Loucy (cell line): ENCODE results near the gene SUGP1.

ENCODE experiments used
- H2AFZ ChIP-seq: fragments of 200-600 bp; sonication (generic); 2 replicates; pipeline ENCODE4 v1.6.0; 2016; ENCODE audit warnings: antibody characterized with exemption, mild to moderate bottlenecking, low read length, moderate library complexity
- H3F3A ChIP-seq: fragments of 200-600 bp; 2 replicates; pipeline ENCODE4 v1.6.0; 2016; ENCODE audit warnings: antibody characterized with exemption, low read depth, mild to moderate bottlenecking
- H3K27me3 ChIP-seq: fragments of 200-600 bp; sonication (generic); 2 replicates; pipeline ENCODE4 v1.6.1; 2014; ENCODE audit warnings: low read length, mild to moderate bottlenecking; ENCODE audit not compliant: insufficient read depth, poor library complexity, severe bottlenecking
- H3K36me3 ChIP-seq: fragments of 200-600 bp; sonication (generic); 2 replicates; pipeline ENCODE4 v1.6.1; 2016; ENCODE audit warnings: low read length; ENCODE audit not compliant: insufficient read depth
- H3K4me1 ChIP-seq: fragments of 200-600 bp; sonication (generic); 2 replicates; pipeline ENCODE4 v1.5.1; 2014; ENCODE audit warnings: low read length, mild to moderate bottlenecking; ENCODE audit not compliant: insufficient read depth, poor library complexity, severe bottlenecking
- H3K4me2 ChIP-seq: fragments of 200-600 bp; sonication (generic); 2 replicates; pipeline ENCODE4 v1.6.0; 2014; ENCODE audit warnings: antibody characterized with exemption, low read length, low read depth, mild to moderate bottlenecking; ENCODE audit not compliant: poor library complexity, severe bottlenecking
- H3K4me3 ChIP-seq: fragments of 200-600 bp; sonication (generic); 2 replicates; pipeline ENCODE4 v1.5.1; 2014; ENCODE audit warnings: low read length, mild to moderate bottlenecking, mixed read lengths; ENCODE audit not compliant: poor library complexity, severe bottlenecking
- H3K79me2 ChIP-seq: fragments of 200-600 bp; sonication (generic); 2 replicates; pipeline ENCODE4 v1.6.1; 2014; ENCODE audit warnings: low read length; ENCODE audit not compliant: insufficient read depth
- H3K9ac ChIP-seq: fragments of 200-600 bp; sonication (generic); 2 replicates; pipeline ENCODE4 v1.6.0; 2014; ENCODE audit warnings: mild to moderate bottlenecking, low read depth, low read length, moderate library complexity; ENCODE audit not compliant: poor library complexity, severe bottlenecking
- H3K9me2 ChIP-seq: fragments of 200-600 bp; sonication (generic); replicated peaks from 2 replicates; pipeline ENCODE4 v1.6.1; 2016; ENCODE audit warnings: low read depth, low read length, mixed read lengths
- H3K9me3 ChIP-seq: fragments of 200-600 bp; sonication (generic); 2 replicates; pipeline ENCODE4 v1.6.1; 2014; ENCODE audit warnings: mild to moderate bottlenecking, antibody characterized with exemption, low read length, low read depth; ENCODE audit not compliant: insufficient read depth
- H4K20me1 ChIP-seq: fragments of 200-600 bp; sonication (generic); 2 replicates; pipeline ENCODE4 v1.6.0; 2014; ENCODE audit warnings: antibody characterized with exemption, low read length, mild to moderate bottlenecking; ENCODE audit not compliant: insufficient read depth, poor library complexity, severe bottlenecking
- CTCF ChIP-seq: fragments of 200-600 bp; sonication (generic); conservative IDR thresholded peaks from 2 replicates; pipeline ENCODE4 v1.5.1; 2014; ENCODE audit warnings: mild to moderate bottlenecking, antibody characterized with exemption, low read length
- EZH2phosphoT487 ChIP-seq: fragments of 200-600 bp; IDR thresholded peaks from 2 replicates; pipeline ENCODE4 v1.6.1; 2018; ENCODE audit warnings: antibody characterized with exemption, mild to moderate bottlenecking, moderate library complexity, borderline replicate concordance

SUGP1 gene

GRCh38 chr19:19250196-19250801, 70.0 kb downstream of the SUGP1 start:
- H3K27me3 ChIP-seq: no peaks in the 10 kb centered on the region
- H4K20me1 ChIP-seq: no peaks in the 10 kb centered on the region
- H3K4me2 ChIP-seq: no peak overlapping the region
- H3K9me2 ChIP-seq: no peaks in the 10 kb centered on the region
- TF ChIP-seq EZH2phosphoT487 (no peak), CTCF (no peak)
- no peak overlapping the region for H3K4me3 ChIP-seq
- H3K9me3 ChIP-seq: no peaks in the 10 kb centered on the region
- no peaks in the 10 kb centered on the region for H3K36me3 ChIP-seq
- H3K4me1 ChIP-seq: no peaks in the 10 kb centered on the region
- no peak overlapping the region for H3K9ac ChIP-seq
- H3K79me2 ChIP-seq: no peaks in the 10 kb centered on the region
- no peaks in the 10 kb centered on the region for H3F3A ChIP-seq
- H2AFZ ChIP-seq: no peak overlapping the region

- Histone ChIP-seq H3K9me2 (no peaks in the 10 kb centered on the region), H3K36me3 (no peaks in the 10 kb centered on the region), H3K4me1 (no peaks in the 10 kb centered on the region), H3K79me2 (no peaks in the 10 kb centered on the region), H3F3A (no peaks in the 10 kb centered on the region), H3K9ac (no peak overlapping the region), H3K4me2 (no peak overlapping the region), H4K20me1 (no peaks in the 10 kb centered on the region), H3K27me3 (no peaks in the 10 kb centered on the region), H2AFZ (no peak overlapping the region), H3K9me3 (no peaks in the 10 kb centered on the region), H3K4me3 (no peak overlapping the region)
- TF ChIP-seq EZH2phosphoT487 (no peak), CTCF (no peak)
Measured at GRCh38 chr19:19240476-19240875, 79.8 kb downstream of the SUGP1 start.

- H4K20me1 ChIP-seq: no peaks in the 10 kb centered on the region
- no peaks in the 10 kb centered on the region for H3K9me2 ChIP-seq
- H3K4me3 ChIP-seq: no peak overlapping the region
- TF ChIP-seq CTCF (no peak), EZH2phosphoT487 (no peak)
- H3K4me2 ChIP-seq: no peak overlapping the region
- H3K36me3 ChIP-seq: no peaks in the 10 kb centered on the region
- no peaks in the 10 kb centered on the region for H3K9me3 ChIP-seq
- H3K27me3 ChIP-seq: no peaks in the 10 kb centered on the region
- no peak overlapping the region for H2AFZ ChIP-seq
- H3K9ac ChIP-seq: no peak overlapping the region
- H3F3A ChIP-seq: no peaks in the 10 kb centered on the region
- H3K79me2 ChIP-seq: no peaks in the 10 kb centered on the region
- no peaks in the 10 kb centered on the region for H3K4me1 ChIP-seq
Measured at GRCh38 chr19:19239675-19240074, 80.6 kb downstream of the SUGP1 start.
